MM.1S (cell line): Measurements from ENCODE around the gene FAM9C.

Source experiments
- DNase-seq: peaks from one replicate; pipeline ENCODE4 v3.0.0-alpha.2; 2015
- H2AFZ ChIP-seq: fragments of 300-600 bp; sonication (generic); 2 replicates; pipeline ENCODE4 v1.6.0; 2016; ENCODE audit warnings: antibody characterized with exemption, low read length
- H3F3A ChIP-seq: fragments of 300-600 bp; sonication (generic); 2 replicates; pipeline ENCODE4 v1.6.1; 2016; ENCODE audit warnings: mild to moderate bottlenecking, antibody characterized with exemption, low read length, moderate library complexity, mixed read lengths; ENCODE audit not compliant: insufficient read depth
- H3K27ac ChIP-seq: fragments of 300-600 bp; sonication (generic); 2 replicates; pipeline ENCODE4 v1.5.1; 2016; ENCODE audit warnings: mild to moderate bottlenecking, low read length
- H3K27me3 ChIP-seq: fragments of 300-600 bp; sonication (generic); replicated peaks from 2 replicates; pipeline ENCODE4 v1.6.0; 2016; ENCODE audit warnings: low read length; ENCODE audit not compliant: insufficient read depth
- H3K36me3 ChIP-seq: fragments of 300-600 bp; sonication (generic); replicated peaks from 2 replicates; pipeline ENCODE4 v1.6.1; 2016; ENCODE audit warnings: mild to moderate bottlenecking, low read length, mixed read lengths; ENCODE audit not compliant: insufficient read depth
- H3K4me1 ChIP-seq: fragments of 300-600 bp; sonication (generic); 2 replicates; pipeline ENCODE4 v1.6.1; 2016; ENCODE audit warnings: low read length, mixed read lengths
- H3K4me2 ChIP-seq: fragments of 300-600 bp; sonication (generic); 2 replicates; pipeline ENCODE4 v1.6.0; 2016; ENCODE audit warnings: low read depth, low read length
- H3K4me3 ChIP-seq: fragments of 300-600 bp; sonication (generic); 2 replicates; pipeline ENCODE4 v1.5.1; 2016; ENCODE audit warnings: low read length, mixed read lengths
- H3K79me2 ChIP-seq: fragments of 300-600 bp; sonication (generic); 2 replicates; pipeline ENCODE4 v1.6.1; 2016; ENCODE audit warnings: mixed run types, low read length, mixed read lengths
- H3K9ac ChIP-seq: fragments of 300-600 bp; sonication (generic); 2 replicates; pipeline ENCODE4 v1.6.1; 2016; ENCODE audit warnings: low read length, mixed read lengths
- H3K9me2 ChIP-seq: fragments of 300-600 bp; sonication (generic); replicated peaks from 2 replicates; pipeline ENCODE4 v1.6.1; 2016; ENCODE audit warnings: mild to moderate bottlenecking, low read length, mixed read lengths; ENCODE audit not compliant: insufficient read depth
- H3K9me3 ChIP-seq: fragments of 300-600 bp; sonication (generic); replicated peaks from 2 replicates; pipeline ENCODE4 v1.6.1; 2016; ENCODE audit warnings: mild to moderate bottlenecking, low read length, mixed read lengths; ENCODE audit not compliant: insufficient read depth
- H4K20me1 ChIP-seq: fragments of 300-600 bp; sonication (generic); 2 replicates; pipeline ENCODE4 v1.6.1; 2016; ENCODE audit warnings: mild to moderate bottlenecking, low read length, moderate library complexity, mixed read lengths; ENCODE audit not compliant: insufficient read depth
- CTCF ChIP-seq: fragments of 300-600 bp; sonication (generic); IDR thresholded peaks from 2 replicates; pipeline ENCODE4 v1.5.1; 2016; ENCODE audit warnings: antibody characterized with exemption, low read length, mixed read lengths
- EZH2 ChIP-seq: fragments of 300-600 bp; sonication (generic); optimal IDR thresholded peaks from 2 replicates; pipeline ENCODE3; 2017; ENCODE audit warnings: low read depth, mild to moderate bottlenecking, antibody characterized with exemption, low read length, mixed read lengths
- EZH2phosphoT487 ChIP-seq: fragments of 300-600 bp; sonication (generic); IDR thresholded peaks from 2 replicates; pipeline ENCODE4 v1.6.1; 2018; ENCODE audit warnings: antibody characterized with exemption, low read length

FAM9C gene

DNA sequence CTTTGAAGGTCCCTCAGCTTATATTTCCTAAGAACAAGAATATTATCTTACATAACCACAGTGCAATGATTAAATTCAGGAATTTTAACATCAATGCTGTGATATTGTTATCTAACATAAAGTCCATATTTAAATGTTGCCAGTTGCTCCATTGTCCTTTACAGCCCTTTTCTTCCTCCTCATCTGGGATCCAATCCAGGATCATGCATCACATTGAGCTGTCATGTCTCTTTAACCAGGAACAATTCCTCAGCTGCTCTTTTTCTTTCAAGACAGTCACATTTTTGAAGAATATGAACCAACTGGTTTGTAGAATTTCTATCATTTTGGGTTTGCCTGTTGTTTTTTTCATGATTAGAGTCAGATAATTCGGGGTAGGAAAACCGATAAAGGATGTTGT lies 57.5 kb downstream of the FAM9C start:
- TF ChIP-seq EZH2 = no peak
- no peak for TF ChIP-seq EZH2phosphoT487
- TF ChIP-seq CTCF = no peak
- no peaks in the 10 kb centered on the region for H3K27me3 ChIP-seq
- no peak overlapping the region for H2AFZ ChIP-seq
- no peaks in the 10 kb centered on the region; the same call in none of the 2 replicates for H3F3A ChIP-seq
- no peak overlapping the region for H3K9ac ChIP-seq
- peak overlapping the region; percentile 15; the same call in 1 of the 2 replicates for H3K4me2 ChIP-seq
- peaks cover 36% of the 10 kb centered on the region for H3K4me1 ChIP-seq
- H3K4me3 ChIP-seq = no peak overlapping the region
- no peak for DNase-seq
- H4K20me1 ChIP-seq = no peaks in the 10 kb centered on the region
- no peaks in the 10 kb centered on the region for H3K36me3 ChIP-seq
- no peaks in the 10 kb centered on the region for H3K9me3 ChIP-seq
- no peaks in the 10 kb centered on the region for H3K9me2 ChIP-seq
- H3K79me2 ChIP-seq = no peaks in the 10 kb centered on the region
- no peak overlapping the region for H3K27ac ChIP-seq

DNA sequence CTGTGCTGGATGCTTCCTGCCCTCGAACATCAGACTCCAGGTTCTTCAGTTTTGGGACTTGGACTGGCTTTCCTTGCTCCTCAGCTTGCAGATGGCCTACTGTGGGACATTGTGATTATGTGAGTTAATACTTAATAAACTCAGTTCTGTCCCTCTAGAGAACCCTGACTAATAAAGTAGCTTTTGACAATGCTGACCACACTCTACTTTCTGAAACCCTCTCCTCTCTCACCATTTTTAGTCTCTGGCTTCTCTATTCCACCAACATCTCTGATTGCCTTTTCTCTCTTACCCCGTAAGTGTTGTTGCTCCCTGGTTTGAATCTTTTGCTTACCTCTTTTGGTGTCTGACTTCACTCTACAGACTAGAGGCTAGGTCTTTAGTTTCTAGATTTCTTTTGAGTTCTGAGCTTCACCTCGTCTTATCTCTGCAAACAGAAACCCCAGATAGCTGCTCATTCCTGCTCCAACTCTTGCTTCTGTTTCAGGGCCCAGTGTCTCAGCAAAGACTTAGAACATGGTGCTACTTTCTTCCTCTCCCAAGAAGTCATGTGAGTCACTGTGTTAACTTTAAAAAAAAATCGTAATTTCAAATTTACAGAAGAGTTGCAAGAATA lies 58.1 kb downstream of the FAM9C start:
- Histone ChIP-seq H3K36me3 (no peaks in the 10 kb centered on the region), H3K79me2 (no peaks in the 10 kb centered on the region), H3K9me3 (no peaks in the 10 kb centered on the region), H3K4me1 (peaks cover 42% of the 10 kb centered on the region), H3K9ac (no peak overlapping the region), H2AFZ (no peak overlapping the region), H3K4me2 (peak overlapping the region; percentile 15; the same call in 1 of the 2 replicates), H3K9me2 (no peaks in the 10 kb centered on the region), H3K4me3 (no peak overlapping the region), H3K27ac (peak overlapping the region; percentile 34; the same call in 1 of the 2 replicates), H3F3A (no peaks in the 10 kb centered on the region; the same call in none of the 2 replicates), H3K27me3 (no peaks in the 10 kb centered on the region), H4K20me1 (no peaks in the 10 kb centered on the region)
- TF ChIP-seq EZH2phosphoT487 = no peak
- TF ChIP-seq EZH2 = no peak
- no peak for TF ChIP-seq CTCF
- DNase-seq = no peak
